PC-9 (cell line): Measurements from ENCODE around the gene FAM163B. TPM values are rescaled to one million over a fixed set of nuclear protein-coding genes. Genes with fewer than 3 reads are reported as not detected.

ENCODE experiments used
- BruUV-seq: library from RNA; stranded (reverse); fragments of 400-500 nt; replicated peaks from 2 replicates; lab custom pipeline; 2021; lab: Mats Ljungman, UMichigan
- CTCF ChIA-PET: fragments of 300-600 bp; sonication (Branson Sonifier 250); formaldehyde crosslinking; loops from one replicate; lab custom pipeline; 2022; ENCODE audit warnings: antibody characterized with exemption; lab: Charles Lee
- POLR2A ChIA-PET: fragments of 300-600 bp; sonication (Branson Sonifier 250); formaldehyde crosslinking; loops from one replicate; lab custom pipeline; 2022; ENCODE audit warnings: antibody characterized with exemption; ENCODE audit not compliant: unreplicated experiment; lab: Charles Lee
- DNase-seq, 2 experiments: peaks; one replicate each; pipeline versions ENCODE4 v3.0.0 to v3.0.0-alpha.2; 2015 to 2022; ENCODE audit warnings: mixed read lengths in 1 of 2
- H2AFZ ChIP-seq: fragments of 200-600 bp; sonication (generic); 2 replicates; pipeline ENCODE4 v1.8.1; 2017; ENCODE audit warnings: antibody characterized with exemption
- H3F3A ChIP-seq: fragments of 200-600 bp; sonication (generic); 2 replicates; pipeline ENCODE4 v1.8.1; 2017; ENCODE audit warnings: antibody characterized with exemption, mild to moderate bottlenecking, low read depth; ENCODE audit not compliant: insufficient read depth
- H3K27ac ChIP-seq: fragments of 200-600 bp; sonication (generic); 2 replicates; pipeline ENCODE4 v1.6.1; 2016; ENCODE audit warnings: mixed run types
- H3K27me3 ChIP-seq: fragments of 200-600 bp; sonication (generic); 2 replicates; pipeline ENCODE4 v1.6.1; 2016; ENCODE audit warnings: low read depth, mixed run types; ENCODE audit not compliant: insufficient read depth
- H3K36me3 ChIP-seq: fragments of 200-600 bp; sonication (generic); 2 replicates; pipeline ENCODE4 v1.6.1; 2016; ENCODE audit warnings: low read depth, mixed run types
- H3K4me1 ChIP-seq: fragments of 200-600 bp; sonication (generic); replicated peaks from 2 replicates; pipeline ENCODE4 v1.6.1; 2016; ENCODE audit warnings: mixed run types; ENCODE audit not compliant: insufficient read depth
- H3K4me2 ChIP-seq: fragments of 200-600 bp; sonication (generic); 2 replicates; pipeline ENCODE4 v1.6.1; 2017; ENCODE audit warnings: mixed run types
- H3K4me3 ChIP-seq: fragments of 200-600 bp; sonication (generic); 2 replicates; pipeline ENCODE4 v1.6.1; 2016; ENCODE audit warnings: mixed run types
- H3K79me2 ChIP-seq: fragments of 200-600 bp; sonication (generic); 2 replicates; pipeline ENCODE4 v1.6.1; 2017; ENCODE audit warnings: low read depth, mixed run types
- H3K9me2 ChIP-seq: fragments of 200-600 bp; sonication (generic); 2 replicates; pipeline ENCODE4 v1.8.1; 2017; ENCODE audit warnings: mild to moderate bottlenecking; ENCODE audit not compliant: insufficient read depth
- H3K9me3 ChIP-seq: fragments of 200-600 bp; sonication (generic); 2 replicates; pipeline ENCODE4 v1.8.1; 2016; ENCODE audit warnings: low read depth; ENCODE audit not compliant: insufficient read depth
- H4K20me1 ChIP-seq: fragments of 200-600 bp; sonication (generic); 2 replicates; pipeline ENCODE4 v1.8.1; 2017; ENCODE audit not compliant: insufficient read depth
- CTCF ChIP-seq: fragments of 200-600 bp; sonication (generic); conservative IDR thresholded peaks from 2 replicates; pipeline ENCODE4 v1.6.1; 2017; ENCODE audit warnings: mixed run types, antibody characterized with exemption, mild to moderate bottlenecking, moderate library complexity
- EZH2 ChIP-seq: fragments of 200-600 bp; sonication (generic); IDR thresholded peaks from 2 replicates; pipeline ENCODE4 v1.8.0; 2017; ENCODE audit warnings: antibody characterized with exemption, low read depth
- intact Hi-C: fragments of 100-400 bp; cut with micrococcal nuclease; formaldehyde crosslinking; loops from one replicate; pipeline ENCODE4 v1.10.0; 2022; ENCODE audit not compliant: unreplicated experiment
- total RNA-seq: library from RNA; stranded (reverse); gene quantifications from 2 replicates; pipeline ENCODE4 v1.2.3, GENCODE V29; 2021

The FAM163B gene
- total RNA-seq, 1 experiment from 2014 or later: not detected

GRCh38 chr9:133639613-133640012, 30.4 kb upstream of the FAM163B start:
- no TSS peak for BruUV-seq
- H3K4me3 ChIP-seq: no peak overlapping the region
- intact Hi-C loops: no loop called here
- ChIA-PET POLR2A (no interaction called here), CTCF (no interaction called here)
- DNase-seq: no peak
- no peaks in the 10 kb centered on the region; the same call in 1 of the 2 replicates for H4K20me1 ChIP-seq
- H3K79me2 ChIP-seq: no peaks in the 10 kb centered on the region
- no peaks in the 10 kb centered on the region for H3K9me2 ChIP-seq
- no peak overlapping the region for H2AFZ ChIP-seq
- peaks cover 100% of the 10 kb centered on the region for H3K27me3 ChIP-seq
- TF ChIP-seq CTCF (no peak), EZH2 (no peak)
- no peaks in the 10 kb centered on the region for H3K9me3 ChIP-seq
- no peak overlapping the region for H3K4me2 ChIP-seq
- H3K36me3 ChIP-seq: no peaks in the 10 kb centered on the region
- no peak overlapping the region for H3K27ac ChIP-seq
- no peaks in the 10 kb centered on the region for H3K4me1 ChIP-seq
- H3F3A ChIP-seq: no peaks in the 10 kb centered on the region

GRCh38 chr9:133638711-133639110, 29.5 kb upstream of the FAM163B start:
- intact Hi-C loops: no loop called here
- H3K27me3 ChIP-seq: peaks cover 100% of the 10 kb centered on the region
- BruUV-seq: no TSS peak
- no peaks in the 10 kb centered on the region for H3K4me1 ChIP-seq
- TF ChIP-seq EZH2 (no peak), CTCF (no peak)
- ChIA-PET CTCF (no interaction called here), POLR2A (no interaction called here)
- no peaks in the 10 kb centered on the region; the same call in 1 of the 2 replicates for H4K20me1 ChIP-seq
- H3K9me3 ChIP-seq: no peaks in the 10 kb centered on the region
- no peak overlapping the region for H2AFZ ChIP-seq
- H3K36me3 ChIP-seq: no peaks in the 10 kb centered on the region
- no peaks in the 10 kb centered on the region for H3K9me2 ChIP-seq
- no peaks in the 10 kb centered on the region for H3K79me2 ChIP-seq
- H3K27ac ChIP-seq: no peak overlapping the region
- no peaks in the 10 kb centered on the region for H3F3A ChIP-seq
- no peak for DNase-seq
- H3K4me2 ChIP-seq: no peak overlapping the region
- H3K4me3 ChIP-seq: no peak overlapping the region

- Histone ChIP-seq H3K79me2 (no peaks in the 10 kb centered on the region), H3K4me1 (no peaks in the 10 kb centered on the region), H3K27ac (no peak overlapping the region), H2AFZ (no peak overlapping the region), H3F3A (no peaks in the 10 kb centered on the region), H3K27me3 (peaks cover 99% of the 10 kb centered on the region), H3K36me3 (no peaks in the 10 kb centered on the region), H3K9me3 (no peaks in the 10 kb centered on the region), H3K4me3 (no peak overlapping the region), H4K20me1 (no peaks in the 10 kb centered on the region; the same call in 1 of the 2 replicates), H3K9me2 (no peaks in the 10 kb centered on the region), H3K4me2 (no peak overlapping the region)
- no peak for TF ChIP-seq CTCF
- no peak for TF ChIP-seq EZH2
- ChIA-PET POLR2A (no interaction called here), CTCF (no interaction called here)
- DNase-seq: no peak
- no TSS peak for BruUV-seq
- intact Hi-C loops: no loop called here
Observed at GRCh38 chr9:133638076-133638475, 28.9 kb upstream of the FAM163B start.
